ENCODE measurements around the gene SLC39A5.

The SLC39A5 gene

GRCh38 chr12:56219840-56220239 is 10.0 kb upstream of the SLC39A5 start:
- DNase-seq: no peak

- DNase-seq: no peak
Measured at GRCh38 chr12:56220611-56221231, 9.1 kb upstream of the SLC39A5 start.

DNA sequence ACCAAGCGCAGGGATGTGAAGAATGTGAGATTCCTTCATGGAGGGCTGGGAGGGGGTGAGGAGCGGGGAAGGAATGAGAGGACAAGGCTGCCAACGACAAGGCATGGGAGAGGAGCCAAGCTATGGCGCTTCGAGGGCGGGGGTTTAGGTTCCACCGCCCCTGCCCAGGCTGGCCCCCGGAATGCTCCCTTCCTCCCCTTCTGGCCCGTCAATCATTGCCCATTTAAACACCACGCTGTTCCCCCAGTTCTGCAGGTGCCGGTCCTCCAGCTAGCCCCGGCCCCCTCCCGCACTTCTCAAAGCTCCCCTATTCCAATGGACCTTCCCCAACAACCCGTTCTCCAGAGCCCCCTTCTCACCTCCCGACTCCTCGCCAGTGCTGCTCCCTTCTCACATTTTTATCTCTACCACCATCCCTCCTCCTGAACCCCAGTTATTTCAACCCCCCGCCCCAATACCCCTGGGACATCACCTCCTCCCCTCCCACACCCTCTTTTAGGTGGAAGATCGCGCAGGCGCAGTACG is 8.6 kb upstream of the SLC39A5 start:
- peak; percentile 38 to 47 for DNase-seq

DNA sequence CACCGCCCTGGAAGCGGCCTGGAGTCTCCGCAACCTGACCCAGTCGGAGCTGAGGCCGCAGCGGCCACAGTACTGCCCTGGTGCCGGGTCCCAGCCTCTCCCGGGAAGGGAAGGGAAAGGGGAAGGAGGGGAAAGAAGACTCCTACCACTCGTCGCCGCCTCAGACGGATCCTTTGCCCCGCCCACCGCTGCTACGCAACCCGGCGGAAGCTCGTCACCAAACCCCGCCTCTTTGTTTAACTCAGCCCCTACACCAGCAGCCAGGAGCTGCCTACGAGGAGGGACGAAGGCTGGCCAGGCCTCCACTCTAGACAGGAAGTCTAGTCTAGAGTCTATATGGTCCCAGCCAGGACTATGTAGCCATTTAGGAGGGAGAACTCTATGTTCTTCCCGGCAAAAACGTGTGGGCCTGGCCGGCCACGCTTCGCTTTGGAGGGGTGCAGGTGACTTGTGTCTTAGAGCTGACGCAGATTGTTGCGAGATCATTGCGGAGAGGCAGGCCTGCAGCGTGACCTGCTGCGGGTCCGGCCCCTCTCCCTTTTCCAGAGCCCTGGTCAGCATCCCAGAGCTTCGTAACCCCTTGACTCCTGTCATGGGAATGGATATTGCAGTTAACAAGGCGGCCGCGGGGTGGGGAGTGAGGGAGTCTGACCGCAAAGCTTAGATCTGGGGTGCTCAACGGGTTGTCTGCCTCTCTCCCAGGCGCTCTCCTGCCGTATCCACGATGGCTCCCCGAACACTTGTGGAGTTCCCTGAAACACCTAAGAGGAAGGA is 7.9 kb upstream of the SLC39A5 start, which contains the start of gene RNF41:
RNF41 (minus strand) TSS at position 166 of the 774 bp plus-strand sequence. CDS start 7,875 bp downstream, outside the sequence.
- peak; percentile 94 to 96 for DNase-seq

GRCh38 chr12:56222531-56222895 is 7.3 kb upstream of the SLC39A5 start:
- DNase-seq: no peak

GRCh38 chr12:56223571-56224101 is 6.2 kb upstream of the SLC39A5 start:
- no peak for DNase-seq

DNA sequence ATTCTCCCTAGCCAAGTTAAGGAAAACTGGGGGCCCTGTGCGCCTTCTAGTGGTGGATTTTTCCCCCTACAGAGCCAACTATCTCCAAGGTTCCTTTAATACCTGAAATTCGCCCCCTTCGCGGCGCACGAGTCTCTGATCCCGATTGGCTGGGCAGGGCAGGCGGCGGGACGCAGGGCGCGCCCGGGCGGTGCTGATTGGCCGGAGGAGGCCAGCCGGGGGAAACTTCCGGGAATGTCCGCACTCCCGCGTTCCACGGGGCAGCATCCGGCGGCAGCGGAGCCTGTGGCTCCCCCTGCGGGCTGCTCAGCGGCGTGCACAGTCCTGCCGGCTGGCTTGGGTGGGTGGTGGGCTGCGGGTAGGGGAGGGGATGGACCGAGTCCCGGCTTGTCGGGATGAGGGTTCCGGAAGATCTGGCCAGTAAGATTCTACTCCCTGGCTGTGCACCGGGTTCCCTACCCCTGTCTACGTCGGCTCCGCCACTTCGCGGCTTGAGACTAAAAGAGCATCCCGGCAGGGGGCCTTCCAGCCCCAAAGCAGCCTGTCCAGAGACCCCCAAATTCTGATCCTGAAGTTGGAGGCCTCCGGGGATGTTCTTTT is 5.6 kb upstream of the SLC39A5 start, which contains the start of gene NABP2:
NABP2 (plus strand) TSS at position 241 of the 600 bp plus-strand sequence. CDS start 515 bp downstream, outside the sequence.
- peak; percentile 92 to 97 for DNase-seq

DNA sequence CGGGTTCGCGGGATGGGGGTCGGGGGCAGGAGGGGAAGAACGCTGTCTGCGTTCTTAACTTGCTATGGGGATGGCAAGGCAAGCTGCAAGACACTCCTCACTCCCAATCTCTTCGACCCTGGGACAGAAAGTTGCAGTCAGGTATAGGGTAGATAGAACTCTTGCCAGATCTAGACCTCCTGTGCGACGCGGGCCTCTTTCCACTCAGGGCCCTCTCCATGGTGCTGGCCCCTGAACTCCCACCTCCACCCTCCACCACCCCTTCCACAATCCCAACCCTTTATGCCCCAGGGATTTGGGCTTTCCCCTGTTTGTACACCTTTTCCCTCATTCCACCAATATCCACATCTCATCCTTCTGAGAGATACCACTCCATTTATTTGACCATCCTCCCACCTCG is 4.9 kb upstream of the SLC39A5 start:
- DNase-seq: no peak

DNA sequence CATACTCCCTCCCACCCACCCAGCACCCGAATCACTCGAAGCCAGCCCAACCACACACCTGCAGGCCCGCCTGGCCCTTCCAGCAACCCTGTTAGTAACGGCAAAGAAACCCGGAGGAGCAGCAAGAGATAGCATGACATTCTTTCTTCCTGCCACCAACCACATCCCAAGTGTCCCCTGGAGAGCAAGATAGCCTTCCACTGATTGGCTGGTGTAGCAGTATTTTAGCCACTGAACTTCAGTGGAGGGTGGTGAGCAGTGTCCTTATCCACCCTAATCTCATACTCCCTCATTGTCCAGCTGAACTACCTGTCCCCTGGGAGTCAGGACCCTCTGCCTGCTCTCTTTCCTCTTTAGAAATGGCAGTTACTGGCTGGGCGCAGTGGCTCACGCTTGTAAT is 769 bp upstream of the SLC39A5 start:
- no peak for DNase-seq

- DNase-seq: no peak
Measured at GRCh38 chr12:56230432-56231183, 757 bp downstream of the SLC39A5 start.

GRCh38 chr12:56231184-56231582 is 1.3 kb downstream of the SLC39A5 start:
- no peak for DNase-seq

DNA sequence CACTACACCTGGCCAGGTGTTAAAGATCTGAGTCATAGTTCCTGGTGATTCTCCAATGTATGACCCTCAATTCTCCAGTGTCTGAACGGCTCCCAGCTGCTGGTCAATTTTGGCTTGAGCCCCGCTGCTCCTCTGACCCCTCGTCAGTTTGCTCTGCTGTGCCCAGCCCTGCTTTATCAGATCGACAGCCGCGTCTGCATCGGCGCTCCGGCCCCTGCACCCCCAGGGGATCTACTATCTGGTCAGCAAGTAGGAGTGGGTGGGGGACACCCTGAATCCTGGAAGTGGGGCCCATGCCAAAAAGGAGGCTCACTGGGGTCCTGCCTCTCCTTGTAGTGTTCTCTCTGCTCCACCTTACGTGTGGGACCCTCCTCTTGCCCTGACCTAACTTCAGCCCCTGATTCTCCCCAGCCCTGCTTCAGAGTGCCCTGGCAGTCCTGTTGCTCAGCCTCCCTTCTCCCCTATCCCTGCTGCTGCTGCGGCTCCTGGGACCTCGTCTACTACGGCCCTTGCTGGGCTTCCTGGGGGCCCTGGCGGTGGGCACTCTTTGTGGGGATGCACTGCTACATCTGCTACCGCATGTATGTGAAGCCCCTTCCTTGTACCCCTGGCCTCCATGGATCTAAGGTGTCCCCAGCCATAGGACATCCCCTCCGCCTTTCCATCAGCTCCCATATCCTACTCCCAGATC is 5.0 kb downstream of the SLC39A5 start:
- no peak for DNase-seq

GRCh38 chr12:56236091-56236490 is 6.2 kb downstream of the SLC39A5 start:
- DNase-seq: no peak

GRCh38 chr12:56236985-56237384 is 7.1 kb downstream of the SLC39A5 start:
- no peak for DNase-seq

GRCh38 chr12:56237552-56237951 is 7.7 kb downstream of the SLC39A5 start:
- no peak for DNase-seq

DNA sequence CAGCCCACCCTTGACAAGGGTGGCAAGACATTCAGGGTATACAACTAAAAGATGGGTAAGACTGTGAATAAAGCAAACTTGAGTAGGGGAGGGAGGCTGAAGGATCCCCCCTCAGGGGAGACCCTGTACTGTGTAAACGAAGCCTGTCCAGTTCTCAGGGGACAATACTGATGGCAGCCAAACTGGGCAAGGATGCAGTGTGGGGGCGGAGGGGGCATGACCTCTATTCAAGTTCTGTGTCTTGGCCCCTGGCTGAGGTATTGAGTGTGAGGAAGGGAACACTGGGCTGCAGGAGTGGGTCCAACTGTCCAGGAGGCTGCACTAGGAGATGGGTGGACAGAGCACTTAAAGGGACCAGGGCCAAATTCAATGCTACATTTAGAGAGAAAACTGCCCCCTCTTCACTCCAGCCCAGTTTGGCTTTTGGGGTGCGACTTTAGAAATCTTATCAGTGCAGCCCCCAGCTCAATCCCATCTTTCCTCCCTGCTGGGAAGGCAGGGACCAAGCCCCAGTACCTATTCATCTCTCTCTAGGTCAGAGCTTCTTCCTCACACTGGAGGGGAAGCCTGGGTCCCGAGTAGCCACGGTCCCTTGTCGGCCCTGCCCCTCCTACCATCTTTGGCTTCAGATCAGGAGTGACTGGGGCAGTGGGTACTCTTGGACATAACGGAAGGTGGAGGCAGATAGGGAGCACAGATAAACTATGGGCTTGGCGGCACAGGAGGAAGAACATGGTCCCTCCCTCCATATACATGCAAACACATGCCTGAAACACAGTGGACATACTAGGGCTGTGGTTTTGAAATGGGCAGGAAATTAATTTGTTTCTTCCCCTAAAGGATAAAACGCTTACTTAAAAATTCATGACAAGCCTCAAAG is 11.8 kb downstream of the SLC39A5 start:
- DNase-seq: no peak

DNA sequence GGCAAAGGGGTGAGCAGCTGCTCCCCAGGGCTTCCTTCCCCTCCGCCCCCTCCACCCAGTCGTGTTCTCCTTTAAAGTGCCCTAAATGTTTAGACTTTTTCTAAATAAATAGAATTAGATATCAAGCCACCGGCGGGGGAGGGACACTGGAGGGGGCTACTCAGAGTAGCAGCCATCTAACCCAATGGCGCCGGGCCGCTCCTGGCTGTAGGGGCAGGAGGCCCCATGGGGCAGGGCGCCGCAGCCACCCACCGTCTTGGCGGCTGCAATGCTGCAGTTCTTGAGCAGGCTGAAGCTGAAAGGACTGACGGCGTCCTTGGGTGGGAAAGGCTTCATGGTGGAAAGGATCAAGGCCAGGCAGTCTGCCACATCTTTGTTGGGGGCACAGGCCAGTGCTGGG is 13.1 kb downstream of the SLC39A5 start:
- no peak for DNase-seq

DNA sequence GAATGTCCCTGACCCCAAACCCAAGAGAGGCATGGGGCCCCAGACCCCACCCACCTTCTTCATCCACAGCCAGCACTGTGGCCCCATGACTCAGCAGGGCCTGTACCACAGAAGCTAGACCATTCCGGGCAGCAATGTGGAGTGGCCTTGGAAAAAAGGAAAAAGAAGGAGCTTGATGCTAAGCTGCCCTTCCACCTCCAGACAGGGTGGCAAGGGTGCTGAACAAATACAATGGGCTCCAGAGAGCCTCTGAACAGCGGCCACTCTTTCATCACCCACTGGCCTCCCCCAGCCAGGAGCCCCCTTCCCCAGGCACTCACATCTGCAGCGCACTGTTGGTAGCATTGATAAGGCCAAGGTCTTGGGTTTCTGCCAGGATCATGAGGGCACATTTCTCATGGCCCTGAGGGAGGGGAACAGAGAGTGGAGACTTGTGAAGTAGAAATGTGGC is 13.9 kb downstream of the SLC39A5 start:
- no peak for DNase-seq

DNA sequence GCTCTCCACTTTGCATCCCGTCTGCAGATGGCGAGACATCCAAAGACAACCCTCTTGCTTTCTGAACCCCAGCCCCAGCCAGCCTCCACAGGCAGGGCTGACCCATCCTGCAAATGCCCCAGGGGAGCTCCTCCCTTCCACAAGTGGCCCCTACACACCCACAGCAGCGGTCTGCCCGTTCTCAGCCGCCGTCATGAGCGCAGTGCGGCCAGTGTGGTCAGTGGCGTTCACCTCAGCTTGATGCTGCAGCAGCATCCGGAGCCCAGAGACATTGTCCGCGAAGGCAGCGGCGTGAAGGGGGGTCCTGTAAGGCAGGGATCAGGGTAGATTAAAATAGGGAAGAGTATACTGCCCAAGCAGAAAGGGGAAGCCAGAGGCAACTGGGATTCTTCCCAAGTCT is 14.6 kb downstream of the SLC39A5 start:
- no peak for DNase-seq

- no peak for DNase-seq
Measured at GRCh38 chr12:56247923-56248322, 18.1 kb downstream of the SLC39A5 start.

- DNase-seq: no peak
Measured at GRCh38 chr12:56248711-56249110, 18.9 kb downstream of the SLC39A5 start.

Measured in NCI-H524 (cell line).